Keratinocyte (primary cell): ENCODE measurements around the gene DCAF8L2. TPM values are rescaled to one million over a fixed set of nuclear protein-coding genes. Genes with fewer than 3 reads are reported as not detected.
"Not testable (repeated sequence)": the region's sequence is repeated elsewhere in the genome, so short reads cannot be mapped to it uniquely, and the experiment has no call there.

Experiments used
- DNase-seq: peaks from one replicate; pipeline ENCODE4 v3.0.0-alpha.2; 2011; ENCODE audit warnings: low read depth, missing footprints, low spot score
- FAIRE-seq: peaks from 2 replicates; lab custom pipeline; 2011; peaks lifted over from hg19 to GRCh38; lab: Jason Lieb, UNC
- H2AFZ ChIP-seq: 2 replicates; pipeline ENCODE4 v1.6.0; 2012; ENCODE audit warnings: low read length, control low read depth, inconsistent platforms; ENCODE audit not compliant: control insufficient read depth
- H3K27ac ChIP-seq: 2 replicates; pipeline ENCODE4 v1.5.1; 2011; ENCODE audit warnings: low read length; ENCODE audit not compliant: control insufficient read depth, insufficient read depth
- H3K27me3 ChIP-seq: 3 replicates; pipeline ENCODE4 v1.6.0; 2011; ENCODE audit warnings: low read length; ENCODE audit not compliant: control insufficient read depth, insufficient read depth; ENCODE audit errors: extremely low read depth
- H3K36me3 ChIP-seq, 2 experiments: 2 replicates in 1 of 2; 3 replicates in 1 of 2; pipeline ENCODE4 v1.5.1; 2011; ENCODE audit warnings: low read length in 2 of 2, mild to moderate bottlenecking in 1 of 2; ENCODE audit not compliant: control insufficient read depth in 2 of 2, insufficient read depth in 2 of 2; ENCODE audit errors: extremely low read depth in 1 of 2
- H3K4me1 ChIP-seq: 3 replicates; pipeline ENCODE4 v1.5.1; 2011; ENCODE audit warnings: low read length; ENCODE audit not compliant: control insufficient read depth, insufficient read depth; ENCODE audit errors: extremely low read depth
- H3K4me2 ChIP-seq: 3 replicates; pipeline ENCODE4 v1.6.0; 2011; ENCODE audit warnings: low read depth, low read length; ENCODE audit not compliant: control insufficient read depth, insufficient read depth; ENCODE audit errors: extremely low read depth
- H3K4me3 ChIP-seq, 3 experiments: fragments of 200-600 bp in 1 of 3; sonication (generic) in 1 of 3; 2 replicates in 2 of 3; 3 replicates in 1 of 3; pipeline ENCODE4 v1.5.1; 2011 to 2016; ENCODE audit warnings: low read length in 3 of 3, mild to moderate bottlenecking in 3 of 3, control low read depth in 2 of 3, inconsistent platforms in 1 of 3, low read depth in 1 of 3, mixed read lengths in 1 of 3, mixed run types in 1 of 3, moderate library complexity in 1 of 3; ENCODE audit not compliant: control insufficient read depth in 2 of 3, insufficient read depth in 2 of 3; ENCODE audit errors: extremely low read depth in 1 of 3
- H3K79me2 ChIP-seq: 2 replicates; pipeline ENCODE4 v1.6.0; 2012; ENCODE audit warnings: low read length; ENCODE audit not compliant: control insufficient read depth, insufficient read depth
- H3K9ac ChIP-seq: 3 replicates; pipeline ENCODE4 v1.6.0; 2011; ENCODE audit warnings: low read length; ENCODE audit not compliant: control insufficient read depth, insufficient read depth; ENCODE audit errors: extremely low read depth
- H3K9me1 ChIP-seq: 3 replicates; pipeline ENCODE4 v1.6.0; 2011; ENCODE audit warnings: low read length; ENCODE audit not compliant: control insufficient read depth, insufficient read depth; ENCODE audit errors: extremely low read depth
- H3K9me3 ChIP-seq: 2 replicates; pipeline ENCODE4 v1.5.1; 2012; ENCODE audit warnings: low read depth, low read length; ENCODE audit not compliant: control insufficient read depth
- H4K20me1 ChIP-seq: 3 replicates; pipeline ENCODE4 v1.6.0; 2011; ENCODE audit warnings: low read length; ENCODE audit not compliant: control insufficient read depth, insufficient read depth; ENCODE audit errors: extremely low read depth
- EZH2 ChIP-seq: IDR thresholded peaks from one replicate; pipeline ENCODE4 v1.6.1; 2012; ENCODE audit warnings: inconsistent platforms, mild to moderate bottlenecking, low read length, moderate library complexity
- dilution Hi-C: fragments of 300-500 bp; cut with MboI; formaldehyde crosslinking; loops from one replicate; pipeline ENCODE4 v1.7.0; 2020; ENCODE audit warnings: low sequenced_read_pairs; ENCODE audit not compliant: extremely low pct_ligation_motif_present
- polyA plus RNA-seq, 5 experiments: library from polyadenylated mRNA; depleted of rRNA in 3 of 5; stranded (reverse) in 3 of 5; stranded (forward) in 1 of 5; unstranded in 1 of 5; fragments of >200 nt; gene quantifications; 1 replicate in 1 of 5; 2 replicates in 3 of 5; 3 replicates in 1 of 5; pipeline versions ENCODE4 v1.2.1 to v1.2.3, GENCODE V29; 2011 to 2012; ENCODE audit warnings: missing spikeins in 2 of 5, low read depth in 1 of 5, low replicate concordance in 1 of 5
- TF ChIP-seq, protein P1 (sequence below), 3 experiments: IDR thresholded peaks in 1 of 3; conservative IDR thresholded peaks in 1 of 3; optimal IDR thresholded peaks in 1 of 3; 2 replicates in 2 of 3; 3 replicates in 1 of 3; pipeline versions ENCODE3 to v1.5.1; 2011; ENCODE audit warnings: low read length in 3 of 3, mild to moderate bottlenecking in 3 of 3, moderate library complexity in 2 of 3, control low read depth in 1 of 3, inconsistent platforms in 1 of 3; ENCODE audit not compliant: insufficient read depth in 2 of 3; ENCODE audit errors: extremely low read depth in 1 of 3

Gene DCAF8L2
- polyA plus RNA-seq, 1 donor (not counting 4 experiments of a cell fraction or from before 2014, with no cell fraction given) = not detected

DNA sequence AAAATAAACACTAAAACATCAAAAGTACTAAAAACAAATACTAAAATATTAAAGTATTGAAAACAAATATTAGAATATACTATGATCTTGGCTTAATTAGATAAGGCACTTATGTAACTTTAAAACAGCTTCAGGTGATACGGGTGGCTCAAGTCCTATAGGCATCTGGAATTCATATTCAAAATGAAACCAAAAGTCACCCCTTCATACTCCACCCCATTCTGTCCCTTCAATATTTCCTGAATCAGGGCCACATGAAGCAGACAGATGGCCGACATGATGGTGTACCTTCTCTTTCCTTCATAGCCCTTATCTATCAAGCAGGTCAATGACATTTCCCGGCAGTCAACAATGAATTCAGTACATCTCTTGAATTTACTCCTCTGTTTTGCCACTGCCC lies 145.8 kb downstream of the DCAF8L2 start:
- H3K27ac ChIP-seq = no peak overlapping the region
- no peak overlapping the region for H3K4me2 ChIP-seq
- DNase-seq (no peak), FAIRE-seq (no peak)
- H3K36me3 ChIP-seq = no peaks in the 10 kb centered on the region
- dilution Hi-C loops = no loop called here
- H3K9me3 ChIP-seq = no peaks in the 10 kb centered on the region
- H2AFZ ChIP-seq = no peak overlapping the region
- H3K4me3 ChIP-seq = no peak overlapping the region
- H3K4me1 ChIP-seq = no peaks in the 10 kb centered on the region
- H3K9ac ChIP-seq = no peak overlapping the region
- TF ChIP-seq, protein P1, sequence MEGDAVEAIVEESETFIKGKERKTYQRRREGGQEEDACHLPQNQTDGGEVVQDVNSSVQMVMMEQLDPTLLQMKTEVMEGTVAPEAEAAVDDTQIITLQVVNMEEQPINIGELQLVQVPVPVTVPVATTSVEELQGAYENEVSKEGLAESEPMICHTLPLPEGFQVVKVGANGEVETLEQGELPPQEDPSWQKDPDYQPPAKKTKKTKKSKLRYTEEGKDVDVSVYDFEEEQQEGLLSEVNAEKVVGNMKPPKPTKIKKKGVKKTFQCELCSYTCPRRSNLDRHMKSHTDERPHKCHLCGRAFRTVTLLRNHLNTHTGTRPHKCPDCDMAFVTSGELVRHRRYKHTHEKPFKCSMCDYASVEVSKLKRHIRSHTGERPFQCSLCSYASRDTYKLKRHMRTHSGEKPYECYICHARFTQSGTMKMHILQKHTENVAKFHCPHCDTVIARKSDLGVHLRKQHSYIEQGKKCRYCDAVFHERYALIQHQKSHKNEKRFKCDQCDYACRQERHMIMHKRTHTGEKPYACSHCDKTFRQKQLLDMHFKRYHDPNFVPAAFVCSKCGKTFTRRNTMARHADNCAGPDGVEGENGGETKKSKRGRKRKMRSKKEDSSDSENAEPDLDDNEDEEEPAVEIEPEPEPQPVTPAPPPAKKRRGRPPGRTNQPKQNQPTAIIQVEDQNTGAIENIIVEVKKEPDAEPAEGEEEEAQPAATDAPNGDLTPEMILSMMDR (optimal IDR thresholded peaks at IDR 0.05 in 1 of 3, IDR thresholded peaks at IDR 0.05 in 1 of 3, conservative IDR thresholded peaks at IDR 0.05 in 1 of 3; ENCODE audit: extremely low read depth in 1 of 3, insufficient read depth in 2 of 3, low read length in 3 of 3) = no peak
- no peaks in the 10 kb centered on the region for H4K20me1 ChIP-seq
- H3K27me3 ChIP-seq = no peaks in the 10 kb centered on the region
- H3K79me2 ChIP-seq = no peaks in the 10 kb centered on the region
- H3K9me1 ChIP-seq = no peaks in the 10 kb centered on the region

DNA sequence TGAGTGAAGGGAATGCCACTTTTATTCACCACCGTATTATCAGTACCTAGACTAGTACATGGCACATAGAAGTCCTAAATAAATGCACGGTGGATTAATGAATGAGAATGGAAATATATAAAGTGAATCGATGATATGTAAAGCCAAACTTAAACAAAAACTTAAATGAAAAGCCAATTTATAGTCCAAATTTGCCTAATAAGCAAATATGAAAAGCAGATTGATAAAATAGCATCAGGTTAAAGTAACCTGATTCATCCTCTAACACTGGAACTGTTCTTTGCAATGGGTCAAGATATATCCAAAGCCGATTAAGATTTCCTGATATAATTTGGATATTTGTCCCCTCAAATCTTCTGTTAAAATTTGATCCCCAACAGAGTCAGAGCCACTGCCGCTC lies 150.8 kb downstream of the DCAF8L2 start:
- no peak overlapping the region for H3K9ac ChIP-seq
- no peaks in the 10 kb centered on the region for H4K20me1 ChIP-seq
- H3K79me2 ChIP-seq = no peaks in the 10 kb centered on the region
- H3K4me1 ChIP-seq = no peaks in the 10 kb centered on the region
- DNase-seq (no peak), FAIRE-seq (no peak)
- H3K27ac ChIP-seq = no peak overlapping the region
- TF ChIP-seq EZH2 = no peak
- TF ChIP-seq, protein P1 (optimal IDR thresholded peaks at IDR 0.05 in 1 of 3, IDR thresholded peaks at IDR 0.05 in 1 of 3, conservative IDR thresholded peaks at IDR 0.05 in 1 of 3; ENCODE audit: extremely low read depth in 1 of 3, insufficient read depth in 2 of 3, low read length in 3 of 3) = no peak
- H3K9me3 ChIP-seq = no peaks in the 10 kb centered on the region
- no peaks in the 10 kb centered on the region for H3K9me1 ChIP-seq
- no peaks in the 10 kb centered on the region for H3K36me3 ChIP-seq
- no peaks in the 10 kb centered on the region for H3K27me3 ChIP-seq
- dilution Hi-C loops = no loop called here
- H2AFZ ChIP-seq = no peak overlapping the region
- H3K4me3 ChIP-seq = no peak overlapping the region
- H3K4me2 ChIP-seq = no peak overlapping the region

DNA sequence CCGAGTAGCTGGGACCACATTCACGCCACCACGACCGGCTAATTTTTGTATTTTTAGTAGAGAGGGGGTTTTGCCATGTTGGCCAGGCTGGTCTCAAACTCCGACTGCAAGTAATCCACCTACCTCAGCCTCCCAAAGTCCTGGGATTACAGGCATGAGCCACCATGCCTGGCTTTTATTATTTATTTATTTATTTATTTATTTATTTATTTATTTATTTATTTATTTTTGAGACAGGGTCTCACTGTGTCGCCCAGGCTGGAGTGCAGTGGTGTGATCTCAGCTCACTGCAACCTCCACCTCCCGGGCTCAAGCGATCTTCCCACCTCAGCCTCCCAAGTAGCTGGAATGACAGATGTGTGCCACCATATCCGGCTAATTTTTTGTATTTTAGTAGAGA lies 153.4 kb downstream of the DCAF8L2 start:
- H3K4me3 ChIP-seq, H3K79me2 ChIP-seq, H4K20me1 ChIP-seq, dilution Hi-C loops, H3K27me3 ChIP-seq, FAIRE-seq, H3K27ac ChIP-seq, H3K9ac ChIP-seq, H3K36me3 ChIP-seq, H3K4me1 ChIP-seq, H3K9me1 ChIP-seq, H3K4me2 ChIP-seq, H2AFZ ChIP-seq, DNase-seq, H3K9me3 ChIP-seq: not testable (repeated sequence)
